B cell (primary cell): ENCODE results near the gene ZNF354B. TPM values are rescaled to one million over a fixed set of nuclear protein-coding genes. Genes with fewer than 3 reads are reported as not detected.

Experiments
- ATAC-seq: fragments of 200-7000 bp; cut with Tn5 transposase; one replicate; pipeline ENCODE4 v1.10.0; 2021; ENCODE audit warnings: low read depth, mild to moderate bottlenecking, moderate number of reproducible peaks, moderate library complexity
- CTCF ChIA-PET: fragments of 350-600 bp; sonication (Branson Sonifier 250); formaldehyde crosslinking; loops from one replicate; lab custom pipeline; 2021; ENCODE audit warnings: antibody characterized with exemption, inconsistent platforms; lab: Charles Lee
- POLR2A ChIA-PET: fragments of 350-600 bp; sonication (Branson Sonifier 250); formaldehyde crosslinking; loops from one replicate; lab custom pipeline; 2021; ENCODE audit warnings: antibody characterized with exemption; lab: Charles Lee
- DNase-seq: peaks from one replicate; pipeline ENCODE4 v3.0.0; 2013
- H2AFZ ChIP-seq: 2 replicates; pipeline ENCODE4 v1.6.1; 2012; ENCODE audit warnings: mild to moderate bottlenecking, low read depth, low read length; ENCODE audit not compliant: insufficient read depth, poor library complexity, severe bottlenecking
- H3K27ac ChIP-seq, 2 donors: 1 replicate in 1 of 2; 2 replicates in 1 of 2; pipeline ENCODE4 v1.5.1; 2012 to 2013; ENCODE audit warnings: low read length in 2 of 2, mild to moderate bottlenecking in 2 of 2, moderate library complexity in 1 of 2
- H3K27me3 ChIP-seq, 4 experiments: fragments of 200-600 bp in 1 of 4; sonication (generic) in 1 of 4; replicated peaks in 1 of 4; 1 replicate in 2 of 4; 2 replicates in 2 of 4; pipeline versions ENCODE4 v1.6.1 to v1.7.0; 2013 to 2016; ENCODE audit warnings: low read length in 3 of 4, mild to moderate bottlenecking in 2 of 4, mixed read lengths in 1 of 4, moderate library complexity in 1 of 4; ENCODE audit not compliant: insufficient read depth in 4 of 4, control insufficient read depth in 3 of 4; ENCODE audit errors: control extremely low read depth in 1 of 4
- H3K36me3 ChIP-seq, 2 experiments: replicated peaks in 1 of 2; 1 replicate in 1 of 2; 2 replicates in 1 of 2; pipeline versions ENCODE4 v1.6.1 to v1.7.1; 2013; ENCODE audit warnings: low read length in 1 of 2; ENCODE audit not compliant: insufficient read depth in 2 of 2, control insufficient read depth in 1 of 2; ENCODE audit errors: control extremely low read depth in 1 of 2, extremely low read depth in 1 of 2
- H3K4me1 ChIP-seq, 2 donors: fragments of 200-600 bp in 1 of 2; sonication (generic) in 1 of 2; 1 replicate in 1 of 2; 2 replicates in 1 of 2; pipeline versions ENCODE4 v1.5.1 to v1.6.1; 2013 to 2017; ENCODE audit warnings: low read length in 2 of 2; ENCODE audit not compliant: control insufficient read depth in 2 of 2, insufficient read depth in 2 of 2
- H3K4me2 ChIP-seq: replicated peaks from 2 replicates; pipeline ENCODE3; 2012; ENCODE audit warnings: mild to moderate bottlenecking, low read depth, low read length; ENCODE audit not compliant: poor library complexity, severe bottlenecking
- H3K4me3 ChIP-seq, 5 experiments: fragments of 200-600 bp in 1 of 5; sonication (generic) in 1 of 5; 1 replicate in 3 of 5; 2 replicates in 2 of 5; pipeline versions ENCODE4 v1.5.1 to v1.7.0; 2011 to 2016; ENCODE audit warnings: low read length in 4 of 5, mild to moderate bottlenecking in 4 of 5, low read depth in 2 of 5, control low read depth in 1 of 5, moderate library complexity in 1 of 5; ENCODE audit not compliant: insufficient read depth in 1 of 5; ENCODE audit errors: control extremely low read depth in 1 of 5, extremely low read depth in 1 of 5
- H3K79me2 ChIP-seq: fragments of 200-600 bp; sonication (generic); one replicate; pipeline ENCODE4 v1.6.0; 2016; ENCODE audit warnings: low read length; ENCODE audit not compliant: control insufficient read depth, insufficient read depth
- H3K9ac ChIP-seq: fragments of 200-600 bp; sonication (generic); 2 replicates; pipeline ENCODE4 v1.6.1; 2017; ENCODE audit warnings: mild to moderate bottlenecking, low read length, moderate library complexity
- H3K9me3 ChIP-seq, 3 donors: one replicate each; pipeline versions ENCODE4 v1.6.1 to v1.7.1; 2013; ENCODE audit warnings: low read length in 2 of 3; ENCODE audit not compliant: control insufficient read depth in 2 of 3, insufficient read depth in 1 of 3; ENCODE audit errors: control extremely low read depth in 1 of 3
- H4K20me1 ChIP-seq: 2 replicates; pipeline ENCODE4 v1.6.0; 2012; ENCODE audit warnings: mild to moderate bottlenecking, low read length; ENCODE audit not compliant: insufficient read depth, control insufficient read depth, poor library complexity, severe bottlenecking
- H3K27ac Mint-ChIP-seq: one replicate; pipeline ENCODE4 v1.8.0; 2021; ENCODE audit warnings: mixed read lengths
- H3K27me3 Mint-ChIP-seq: one replicate; pipeline ENCODE4 v1.8.0; 2021; ENCODE audit warnings: mixed read lengths
- H3K4me1 Mint-ChIP-seq: one replicate; pipeline ENCODE4 v1.8.0; 2021; ENCODE audit warnings: mixed read lengths
- H3K4me3 Mint-ChIP-seq: one replicate; pipeline ENCODE4 v1.8.0; 2021; ENCODE audit warnings: mixed read lengths
- H3K9me3 Mint-ChIP-seq: one replicate; pipeline ENCODE4 v1.8.0; 2022; ENCODE audit warnings: mixed read lengths; ENCODE audit not compliant: insufficient read depth
- CTCF ChIP-seq: fragments of 200-600 bp; IDR thresholded peaks from one replicate; pipeline ENCODE4 v1.8.0; 2022; ENCODE audit warnings: antibody characterized with exemption, mild to moderate bottlenecking
- EZH2 ChIP-seq: IDR thresholded peaks from 2 replicates; pipeline ENCODE4 v1.6.1; 2012; ENCODE audit warnings: borderline replicate concordance, low read depth, mild to moderate bottlenecking, moderate library complexity, low read length; ENCODE audit not compliant: insufficient read depth, poor library complexity, severe bottlenecking
- WGBS: methylation state at CpG from one replicate; pipeline ENCODE4 v1.1.5; 2013; ENCODE audit warnings: missing lambda C conversion rate; ENCODE audit not compliant: insufficient coverage; 5-methylcytosine and 5-hydroxymethylcytosine counted together
- intact Hi-C: fragments of 100-400 bp; cut with micrococcal nuclease; formaldehyde crosslinking; loops from one replicate; pipeline ENCODE4 v1.10.0; 2022
- polyA plus RNA-seq: library from polyadenylated mRNA; depleted of rRNA; stranded (reverse); fragments of >200 nt; gene quantifications from 2 replicates; pipeline ENCODE4 v1.2.3, GENCODE V29; 2012
- total RNA-seq, 2 donors: library from RNA; stranded (reverse); fragments of 120-200 nt in 1 of 2; gene quantifications; 1 replicate in 1 of 2; 2 replicates in 1 of 2; pipeline versions ENCODE4 v1.2.3 to v1.2.4, GENCODE V29; 2013 to 2022

Gene ZNF354B
- total and polyA plus RNA-seq, 2 donors (not counting 1 experiment from before 2014, with no cell fraction given): 19.5 to 34.6 TPM

DNA sequence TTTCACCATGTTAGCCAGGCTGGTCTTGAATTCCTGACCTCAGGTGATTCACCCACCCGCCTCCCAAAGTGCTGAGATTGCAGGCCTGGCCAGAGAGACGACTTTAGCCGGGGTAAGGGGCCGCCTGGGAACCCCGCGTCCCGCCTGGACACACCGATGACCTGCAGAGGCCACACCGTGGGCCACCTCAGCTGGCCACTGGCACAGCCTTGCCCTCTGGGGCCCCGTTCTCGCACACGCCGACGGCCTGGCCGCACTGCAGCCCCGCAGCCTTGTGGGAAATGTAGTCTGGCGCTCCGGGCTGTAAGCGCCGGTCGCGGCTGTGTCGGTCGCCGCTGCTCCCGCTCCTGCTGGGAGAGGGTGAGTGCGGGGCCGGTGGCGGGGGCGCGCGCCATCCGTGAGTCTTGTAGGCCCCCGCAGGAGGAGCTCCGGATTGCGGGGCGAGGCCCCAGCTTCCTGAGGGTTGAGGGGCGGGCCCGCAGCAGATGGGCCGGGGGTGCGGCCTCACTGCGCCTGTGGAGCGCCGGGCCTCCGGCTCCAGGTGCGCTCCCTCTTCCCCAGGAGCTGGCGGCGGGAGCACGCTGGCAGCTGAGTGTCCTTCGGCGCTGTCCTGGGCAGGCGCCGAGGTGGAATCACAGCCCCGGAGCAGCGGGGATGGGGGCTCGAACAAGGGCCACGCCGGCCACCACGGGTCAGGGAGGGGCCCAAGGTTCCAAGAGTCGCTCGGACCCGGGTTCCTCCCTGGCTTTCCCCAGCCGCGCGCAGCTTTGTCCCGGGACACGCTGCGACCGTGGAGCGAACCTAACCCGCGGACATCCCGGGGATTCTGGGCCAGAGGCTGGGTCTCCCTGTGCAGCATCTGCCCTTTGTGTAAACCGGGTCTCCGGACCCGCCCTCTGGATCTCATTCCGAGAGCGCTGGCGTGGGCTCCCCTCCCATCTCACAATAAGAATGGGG lies 36.1 kb downstream of the ZNF354B start, which contains the start of gene ZFP2:
ZFP2 (plus strand) TSS at position 299 of the 957 bp plus-strand sequence. CDS start 35,401 bp downstream, outside the sequence.
- H3K9ac ChIP-seq: peak within 1 kb of the TSS; percentile 78
- H3K4me3 ChIP-seq: peak within 1 kb of the TSS in 4 of 5 experiments; percentile 48 to 77 (median 74)

More for the DNA sequence above, 36.1 kb downstream of the ZNF354B start, which contains the start of gene ZFP2:
- intact Hi-C loops: loop anchor here (1.0 to 2.0 kb wide), 2 partner anchors 37 to 165 kb away; partner anchors contain the start of genes ZNF354A and ZNF354B
- H3K9me3 Mint-ChIP-seq: peaks cover 2% of the 10 kb centered on the region
- ChIA-PET POLR2A (no interaction called here), CTCF (no interaction called here)
- H3K4me1 Mint-ChIP-seq: peaks cover 11% of the 10 kb centered on the region
- H3K27ac Mint-ChIP-seq: peak within 1 kb of the TSS; percentile 37
- Histone ChIP-seq H3K27me3 (no peaks in the 10 kb centered on the region), H3K36me3 (no peaks in the 10 kb centered on the region), H4K20me1 (no peaks in the 10 kb centered on the region), H3K79me2 (peaks cover 3% of the 10 kb centered on the region), H2AFZ (peak within 1 kb of the TSS; percentile 99), H3K4me1 (peaks cover 3 to 11% of the 10 kb centered on the region in 2 donors), H3K9me3 (peaks cover 0 to 9% (median 0%) of the 10 kb centered on the region in 3 donors), H3K27ac (peak within 1 kb of the TSS in 1 of 2 donors; percentile 70), H3K4me2 (peak within 1 kb of the TSS; percentile 88)
- peak; percentile 91 for ATAC-seq
- DNase-seq: peak; percentile 58
- H3K4me3 Mint-ChIP-seq: peak within 1 kb of the TSS; percentile 87
- TF ChIP-seq CTCF: no peak
- no peak for TF ChIP-seq EZH2
- no peaks in the 10 kb centered on the region for H3K27me3 Mint-ChIP-seq
- 5% methylated on average over 75 of the region's 79 CpGs for WGBS
